Panc1 (cell line): ENCODE results near the gene KLHDC10.

Experiments
- POLR2AphosphoS5 ChIP-seq: IDR thresholded peaks from 2 replicates; pipeline ENCODE4 v1.6.1; 2012; ENCODE audit warnings: mild to moderate bottlenecking, low read depth, low read length, moderate library complexity
- SIN3A ChIP-seq: IDR thresholded peaks from 2 replicates; pipeline ENCODE4 v1.6.1; 2012; ENCODE audit warnings: low read depth, mild to moderate bottlenecking, low read length, moderate library complexity, borderline replicate concordance; ENCODE audit not compliant: insufficient read depth
- TCF7L2 ChIP-seq: IDR thresholded peaks from 2 replicates; pipeline ENCODE4 v1.6.1; 2011; ENCODE audit warnings: mild to moderate bottlenecking, low read depth, low read length, inconsistent platforms
- TF ChIP-seq, protein P1 (sequence below): fragments of 450-650 bp; IDR thresholded peaks from 2 replicates; pipeline ENCODE4 v1.5.1; 2017; ENCODE audit warnings: mild to moderate bottlenecking
- TF ChIP-seq, protein P2 (sequence below), 2 experiments: IDR thresholded peaks; 2 replicates each; pipeline ENCODE4 v1.6.1; 2011 to 2012; ENCODE audit warnings: low read depth in 2 of 2, control low read depth in 1 of 2, low read length in 1 of 2, mild to moderate bottlenecking in 1 of 2, moderate library complexity in 1 of 2; ENCODE audit not compliant: insufficient read depth in 1 of 2

DNA sequence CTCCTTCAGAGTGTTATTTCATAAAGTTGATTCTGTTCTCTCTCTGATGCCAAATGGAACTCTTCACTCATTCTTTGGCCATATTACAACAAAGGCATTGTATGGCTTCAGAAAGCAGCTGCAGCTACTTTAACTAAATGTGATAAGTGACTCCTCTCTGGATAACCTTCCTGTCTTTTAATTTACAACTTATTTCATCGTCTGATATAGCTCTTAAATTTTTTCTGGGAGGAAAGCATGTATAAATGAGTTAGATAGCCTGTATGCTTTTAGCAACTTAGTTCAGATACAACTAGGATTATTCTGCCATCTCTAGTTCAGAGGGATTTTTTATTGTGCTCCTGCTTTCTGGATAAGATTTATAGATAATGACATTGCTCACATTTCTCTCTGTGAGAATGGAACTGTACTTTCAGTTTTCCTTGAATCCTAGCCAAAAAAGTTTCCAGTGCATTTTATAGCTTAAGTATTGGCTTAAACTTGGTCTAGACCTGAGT lies 57.5 kb downstream of the KLHDC10 start:
- no peak for TF ChIP-seq SIN3A
- TF ChIP-seq, protein P1, sequence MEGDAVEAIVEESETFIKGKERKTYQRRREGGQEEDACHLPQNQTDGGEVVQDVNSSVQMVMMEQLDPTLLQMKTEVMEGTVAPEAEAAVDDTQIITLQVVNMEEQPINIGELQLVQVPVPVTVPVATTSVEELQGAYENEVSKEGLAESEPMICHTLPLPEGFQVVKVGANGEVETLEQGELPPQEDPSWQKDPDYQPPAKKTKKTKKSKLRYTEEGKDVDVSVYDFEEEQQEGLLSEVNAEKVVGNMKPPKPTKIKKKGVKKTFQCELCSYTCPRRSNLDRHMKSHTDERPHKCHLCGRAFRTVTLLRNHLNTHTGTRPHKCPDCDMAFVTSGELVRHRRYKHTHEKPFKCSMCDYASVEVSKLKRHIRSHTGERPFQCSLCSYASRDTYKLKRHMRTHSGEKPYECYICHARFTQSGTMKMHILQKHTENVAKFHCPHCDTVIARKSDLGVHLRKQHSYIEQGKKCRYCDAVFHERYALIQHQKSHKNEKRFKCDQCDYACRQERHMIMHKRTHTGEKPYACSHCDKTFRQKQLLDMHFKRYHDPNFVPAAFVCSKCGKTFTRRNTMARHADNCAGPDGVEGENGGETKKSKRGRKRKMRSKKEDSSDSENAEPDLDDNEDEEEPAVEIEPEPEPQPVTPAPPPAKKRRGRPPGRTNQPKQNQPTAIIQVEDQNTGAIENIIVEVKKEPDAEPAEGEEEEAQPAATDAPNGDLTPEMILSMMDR: no peak
- peak; percentile 68; the same call in 1 of the 2 replicates for TF ChIP-seq TCF7L2
- TF ChIP-seq POLR2AphosphoS5: no peak
- TF ChIP-seq, protein P2, sequence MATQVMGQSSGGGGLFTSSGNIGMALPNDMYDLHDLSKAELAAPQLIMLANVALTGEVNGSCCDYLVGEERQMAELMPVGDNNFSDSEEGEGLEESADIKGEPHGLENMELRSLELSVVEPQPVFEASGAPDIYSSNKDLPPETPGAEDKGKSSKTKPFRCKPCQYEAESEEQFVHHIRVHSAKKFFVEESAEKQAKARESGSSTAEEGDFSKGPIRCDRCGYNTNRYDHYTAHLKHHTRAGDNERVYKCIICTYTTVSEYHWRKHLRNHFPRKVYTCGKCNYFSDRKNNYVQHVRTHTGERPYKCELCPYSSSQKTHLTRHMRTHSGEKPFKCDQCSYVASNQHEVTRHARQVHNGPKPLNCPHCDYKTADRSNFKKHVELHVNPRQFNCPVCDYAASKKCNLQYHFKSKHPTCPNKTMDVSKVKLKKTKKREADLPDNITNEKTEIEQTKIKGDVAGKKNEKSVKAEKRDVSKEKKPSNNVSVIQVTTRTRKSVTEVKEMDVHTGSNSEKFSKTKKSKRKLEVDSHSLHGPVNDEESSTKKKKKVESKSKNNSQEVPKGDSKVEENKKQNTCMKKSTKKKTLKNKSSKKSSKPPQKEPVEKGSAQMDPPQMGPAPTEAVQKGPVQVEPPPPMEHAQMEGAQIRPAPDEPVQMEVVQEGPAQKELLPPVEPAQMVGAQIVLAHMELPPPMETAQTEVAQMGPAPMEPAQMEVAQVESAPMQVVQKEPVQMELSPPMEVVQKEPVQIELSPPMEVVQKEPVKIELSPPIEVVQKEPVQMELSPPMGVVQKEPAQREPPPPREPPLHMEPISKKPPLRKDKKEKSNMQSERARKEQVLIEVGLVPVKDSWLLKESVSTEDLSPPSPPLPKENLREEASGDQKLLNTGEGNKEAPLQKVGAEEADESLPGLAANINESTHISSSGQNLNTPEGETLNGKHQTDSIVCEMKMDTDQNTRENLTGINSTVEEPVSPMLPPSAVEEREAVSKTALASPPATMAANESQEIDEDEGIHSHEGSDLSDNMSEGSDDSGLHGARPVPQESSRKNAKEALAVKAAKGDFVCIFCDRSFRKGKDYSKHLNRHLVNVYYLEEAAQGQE (IDR thresholded peaks at IDR 0.05; ENCODE audit: insufficient read depth in 1 of 2, low read depth in 2 of 2, low read length in 1 of 2): no peak
